RWPE1 (cell line): ENCODE measurements around the gene DUSP19.
A peak's percentile ranks its signal among the peaks of the same experiment; 100 is the strongest.

Experiments used
- CTCF ChIA-PET: fragments of 350-600 bp; sonication (Branson Sonifier 250); formaldehyde crosslinking; extraction: SDS; loops from one replicate; lab custom pipeline; 2021; lab: Yijun Ruan, JAX
- POLR2A ChIA-PET: fragments of 400-600 bp; formaldehyde crosslinking; extraction: SDS; loops from one replicate; lab custom pipeline; 2020; ENCODE audit warnings: antibody characterized with exemption; ENCODE audit not compliant: low non-redundant PET; lab: Yijun Ruan, JAX
- DNase-seq: peaks from one replicate; pipeline ENCODE4 v3.0.0; 2012; ENCODE audit warnings: low spot score
- H3K27ac ChIP-seq: fragments of 450-650 bp; 2 replicates; pipeline ENCODE4 v1.5.1; 2017
- CTCF ChIP-seq: fragments of 450-650 bp; conservative IDR thresholded peaks from 2 replicates; pipeline ENCODE4 v1.5.1; 2017; ENCODE audit warnings: low read depth, mild to moderate bottlenecking

DUSP19 gene

GRCh38 chr2:183069174-183069573 lies 9.4 kb upstream of the DUSP19 start:
- CTCF ChIA-PET: no interaction called here
- POLR2A ChIA-PET: no interaction called here
- no peak overlapping the region for H3K27ac ChIP-seq
- no peak for TF ChIP-seq CTCF
- DNase-seq: no peak

- CTCF ChIA-PET: interaction anchor here (0.6 kb wide), 1 partner anchor 139 kb away, joined by 6 read pairs; no protein-coding TSS in a partner anchor
- H3K27ac ChIP-seq: no peak overlapping the region
- DNase-seq: no peak
- no peak for TF ChIP-seq CTCF
- POLR2A ChIA-PET: no interaction called here
Observed at GRCh38 chr2:183070942-183071844, 7.4 kb upstream of the DUSP19 start.

GRCh38 chr2:183072177-183072576 lies 6.4 kb upstream of the DUSP19 start:
- no peak for TF ChIP-seq CTCF
- ChIA-PET POLR2A (no interaction called here), CTCF (no interaction called here)
- DNase-seq: no peak
- H3K27ac ChIP-seq: no peak overlapping the region

GRCh38 chr2:183078163-183078463 lies 434 bp upstream of the DUSP19 start:
- no peak for DNase-seq
- peak overlapping the region; percentile 59 for H3K27ac ChIP-seq
- ChIA-PET POLR2A (no interaction called here), CTCF (interaction anchor here (0.6 kb wide), 1 partner anchor 132 kb away, joined by 4 read pairs; no protein-coding TSS in a partner anchor)
- TF ChIP-seq CTCF: no peak

GRCh38 chr2:183079139-183079775 lies 710 bp downstream of the DUSP19 start:
- no peak overlapping the region for H3K27ac ChIP-seq
- DNase-seq: no peak
- ChIA-PET CTCF (interaction anchor here (0.6 to 0.7 kb wide), 4 partner anchors 128 to 569 kb away, joined by 3 read pairs; no protein-coding TSS in a partner anchor), POLR2A (interaction anchor here (1.3 kb wide), 1 partner anchor 42 kb away, joined by 3 read pairs; no protein-coding TSS in a partner anchor)
- no peak for TF ChIP-seq CTCF

- TF ChIP-seq CTCF: no peak
- POLR2A ChIA-PET: no interaction called here
- no peak for DNase-seq
- CTCF ChIA-PET: no interaction called here
- H3K27ac ChIP-seq: no peak overlapping the region
Observed at GRCh38 chr2:183081911-183082310, 3.4 kb downstream of the DUSP19 start.
